Thyroid gland (tissue), 4 donors: ENCODE data around the gene PDXP. TPM values are rescaled to one million over a fixed set of nuclear protein-coding genes. Genes with fewer than 3 reads are reported as not detected.

Experiments used
- DNase-seq, 2 donors: peaks; one replicate each; pipeline ENCODE4 v3.0.0-alpha.2; 2019
- H3K27ac ChIP-seq, 3 donors: fragments of 200-600 bp; sonication (generic); 1 replicate in 2 of 3; 2 replicates in 1 of 3; pipeline ENCODE4 v1.5.1; 2016 to 2019; ENCODE audit warnings: mild to moderate bottlenecking in 1 of 3, moderate library complexity in 1 of 3
- H3K27me3 ChIP-seq: fragments of 200-600 bp; sonication (generic); one replicate; pipeline ENCODE4 v1.5.1; 2019
- H3K36me3 ChIP-seq, 2 donors: fragments of 200-600 bp; sonication (generic); one replicate each; pipeline ENCODE4 v1.5.1; 2016 to 2019
- H3K4me1 ChIP-seq, 2 donors: fragments of 200-600 bp; sonication (generic); one replicate each; pipeline ENCODE4 v1.5.1; 2017 to 2019
- H3K4me3 ChIP-seq, 3 donors: fragments of 200-600 bp; sonication (generic); replicated peaks in 1 of 3; 1 replicate in 2 of 3; 2 replicates in 1 of 3; pipeline ENCODE4 v1.5.1; 2016; ENCODE audit warnings: mild to moderate bottlenecking in 1 of 3
- H3K9me3 ChIP-seq: fragments of 200-600 bp; sonication (generic); one replicate; pipeline ENCODE4 v1.5.1; 2017
- CTCF ChIP-seq, 6 experiments: fragments of 200-600 bp in 3 of 6; fragments of 450-650 bp in 3 of 6; sonication (generic) in 3 of 6; IDR thresholded peaks; one replicate each; pipeline ENCODE4 v1.5.1; 2016 to 2019; ENCODE audit warnings: antibody characterized with exemption in 6 of 6, mild to moderate bottlenecking in 2 of 6, inconsistent platforms in 1 of 6, moderate library complexity in 1 of 6
- POLR2A ChIP-seq, 2 donors: fragments of 450-650 bp; IDR thresholded peaks; one replicate each; pipeline ENCODE4 v1.6.1; 2017; ENCODE audit warnings: antibody characterized with exemption in 2 of 2, mild to moderate bottlenecking in 2 of 2, moderate library complexity in 1 of 2
- WGBS, 2 donors: methylation state at CpG; one replicate each; pipeline ENCODE4 v1.1.5; 2017; 5-methylcytosine and 5-hydroxymethylcytosine counted together
- intact Hi-C: fragments of 100-400 bp; cut with DNase I; formaldehyde crosslinking; loops from one replicate; pipeline ENCODE4 v1.15.1; 2023
- total RNA-seq, 4 donors: library from RNA; depleted of rRNA; stranded (reverse); fragments of >200 nt; gene quantifications; one replicate each; pipeline ENCODE4 v1.2.3, GENCODE V29; 2016

PDXP gene
- total RNA-seq, 4 donors from 2014 or later: 4.2 to 15.8 (median 12.3) TPM

GRCh38 chr22:37624017-37624365 is 34.5 kb upstream of the PDXP start:
- no peaks in the 10 kb centered on the region for H3K9me3 ChIP-seq
- no peak overlapping the region for H3K4me3 ChIP-seq
- H3K36me3 ChIP-seq: peaks cover 16 to 20% of the 10 kb centered on the region in 2 donors
- TF ChIP-seq CTCF (IDR thresholded peaks at IDR 0.05): no peak
- no peak for TF ChIP-seq POLR2A (IDR thresholded peaks at IDR 0.05)
- no peaks in the 10 kb centered on the region for H3K27me3 ChIP-seq
- DNase-seq: no peak
- intact Hi-C loops: no loop called here
- 75 to 89% methylated on average over 4 to 6 of the region's 6 CpGs for WGBS, 2 donors
- H3K4me1 ChIP-seq: peaks cover 0 to 21% of the 10 kb centered on the region in 2 donors
- no peak overlapping the region for H3K27ac ChIP-seq

GRCh38 chr22:37624876-37625275 is 33.6 kb upstream of the PDXP start:
- Histone ChIP-seq H3K9me3 (no peaks in the 10 kb centered on the region), H3K27me3 (no peaks in the 10 kb centered on the region), H3K4me1 (peaks cover 0 to 21% of the 10 kb centered on the region in 2 donors), H3K4me3 (no peak overlapping the region), H3K27ac (no peak overlapping the region), H3K36me3 (peaks cover 24 to 25% of the 10 kb centered on the region in 2 donors)
- DNase-seq: no peak
- TF ChIP-seq POLR2A (IDR thresholded peaks at IDR 0.05) (no peak), CTCF (IDR thresholded peaks at IDR 0.05) (no peak)
- intact Hi-C loops: loop anchor here (5.0 kb wide), 1 partner anchor 52 kb away; the partner anchor contains the start of gene LGALS1
- WGBS, 2 donors: 95 to 97% methylated on average over 5 to 7 of the region's 7 CpGs

- WGBS, 2 donors: 84 to 93% methylated on average over 6 to 7 of the region's 14 CpGs
These were observed 32.8 kb upstream of the PDXP start for GRCh38 chr22:37625737-37626136.

GRCh38 chr22:37626144-37626543 is 32.4 kb upstream of the PDXP start:
- 52 to 84% methylated on average over 5 to 10 of the region's 11 CpGs for WGBS, 2 donors
- no peaks in the 10 kb centered on the region for H3K9me3 ChIP-seq
- intact Hi-C loops: loop anchor here (5.0 kb wide), 1 partner anchor 51 kb away; the partner anchor contains the start of gene LGALS1
- H3K4me3 ChIP-seq: no peak overlapping the region
- H3K27ac ChIP-seq: peak overlapping the region in 1 of 3 donors; percentile 31
- peaks cover 22 to 28% of the 10 kb centered on the region in 2 donors for H3K36me3 ChIP-seq
- no peaks in the 10 kb centered on the region for H3K27me3 ChIP-seq
- peaks cover 0 to 21% of the 10 kb centered on the region in 2 donors for H3K4me1 ChIP-seq
- TF ChIP-seq CTCF (IDR thresholded peaks at IDR 0.05) (no peak), POLR2A (IDR thresholded peaks at IDR 0.05) (no peak)
- no peak for DNase-seq

More at GRCh38 chr22:37625737-37626136, 32.8 kb upstream of the PDXP start:
- Histone ChIP-seq H3K9me3 (no peaks in the 10 kb centered on the region), H3K27ac (no peak overlapping the region), H3K4me1 (peaks cover 0 to 21% of the 10 kb centered on the region in 2 donors), H3K4me3 (no peak overlapping the region), H3K27me3 (no peaks in the 10 kb centered on the region), H3K36me3 (peaks cover 25 to 29% of the 10 kb centered on the region in 2 donors)
- intact Hi-C loops: loop anchor here (5.0 kb wide), 1 partner anchor 52 kb away; the partner anchor contains the start of gene LGALS1
- no peak for TF ChIP-seq POLR2A (IDR thresholded peaks at IDR 0.05)
- no peak for TF ChIP-seq CTCF (IDR thresholded peaks at IDR 0.05)
- DNase-seq: no peak

GRCh38 chr22:37626556-37627075 is 31.9 kb upstream of the PDXP start:
- WGBS, 2 donors: 81 to 92% methylated on average over 10 to 13 of the region's 13 CpGs

More at GRCh38 chr22:37626556-37627075, 31.9 kb upstream of the PDXP start:
- Histone ChIP-seq H3K4me3 (no peak overlapping the region), H3K27me3 (no peaks in the 10 kb centered on the region), H3K9me3 (no peaks in the 10 kb centered on the region), H3K27ac (peak overlapping the region in 1 of 3 donors; percentile 31), H3K36me3 (peaks cover 22 to 24% of the 10 kb centered on the region in 2 donors), H3K4me1 (peaks cover 0 to 21% of the 10 kb centered on the region in 2 donors)
- TF ChIP-seq POLR2A (IDR thresholded peaks at IDR 0.05) (no peak), CTCF (IDR thresholded peaks at IDR 0.05) (no peak)
- intact Hi-C loops: loop anchor here (5.0 kb wide), 1 partner anchor 51 kb away; the partner anchor contains the start of gene LGALS1
- no peak for DNase-seq
